HFF-Myc (cell line): ENCODE results near the gene UTP11.

Experiments
- DNase-seq: peaks from one replicate; pipeline ENCODE4 v3.0.0-alpha.2; 2011; ENCODE audit warnings: low read depth; ENCODE audit errors: extremely low read depth
- H3K4me3 ChIP-seq: replicated peaks from 2 replicates; pipeline ENCODE4 v1.5.1; 2011; ENCODE audit warnings: low read depth, mild to moderate bottlenecking, control low read depth, low read length
- TF ChIP-seq, protein P1 (sequence below): IDR thresholded peaks from 2 replicates; pipeline ENCODE4 v1.5.1; 2012; ENCODE audit warnings: mild to moderate bottlenecking, low read depth, low read length, control low read depth; ENCODE audit errors: missing control alignments

The UTP11 gene

DNA sequence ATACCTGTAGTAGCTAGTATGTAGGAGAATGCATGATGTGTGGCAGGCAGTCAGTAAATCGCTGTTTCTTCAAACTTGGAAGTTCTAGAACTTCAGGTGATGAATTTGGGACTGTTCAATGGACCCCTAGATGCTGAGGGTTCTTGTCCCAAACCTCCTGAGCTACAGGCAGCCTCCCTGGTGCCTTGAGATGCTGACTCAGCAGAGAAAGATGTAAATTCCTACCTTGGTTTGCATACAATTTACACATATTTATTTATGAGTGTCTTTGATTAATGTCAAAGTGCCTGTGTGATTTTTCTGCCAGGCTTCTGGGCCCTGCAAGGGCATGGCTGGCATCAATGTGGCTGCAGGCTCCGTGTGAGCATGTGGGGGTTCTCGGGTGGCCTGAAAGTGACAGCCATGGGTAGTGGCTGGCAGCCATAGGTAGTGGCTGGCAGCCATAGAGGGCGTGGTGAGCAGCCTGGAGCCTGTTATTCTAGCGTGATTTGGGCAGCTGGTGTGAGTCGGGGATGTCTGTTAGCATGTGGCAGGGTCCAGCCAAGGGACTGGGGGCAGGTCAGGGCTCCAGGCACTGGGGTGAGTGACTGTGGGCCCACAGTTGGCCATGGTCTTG lies 47.2 kb downstream of the UTP11 start:
- no peak overlapping the region for H3K4me3 ChIP-seq
- TF ChIP-seq, protein P1, sequence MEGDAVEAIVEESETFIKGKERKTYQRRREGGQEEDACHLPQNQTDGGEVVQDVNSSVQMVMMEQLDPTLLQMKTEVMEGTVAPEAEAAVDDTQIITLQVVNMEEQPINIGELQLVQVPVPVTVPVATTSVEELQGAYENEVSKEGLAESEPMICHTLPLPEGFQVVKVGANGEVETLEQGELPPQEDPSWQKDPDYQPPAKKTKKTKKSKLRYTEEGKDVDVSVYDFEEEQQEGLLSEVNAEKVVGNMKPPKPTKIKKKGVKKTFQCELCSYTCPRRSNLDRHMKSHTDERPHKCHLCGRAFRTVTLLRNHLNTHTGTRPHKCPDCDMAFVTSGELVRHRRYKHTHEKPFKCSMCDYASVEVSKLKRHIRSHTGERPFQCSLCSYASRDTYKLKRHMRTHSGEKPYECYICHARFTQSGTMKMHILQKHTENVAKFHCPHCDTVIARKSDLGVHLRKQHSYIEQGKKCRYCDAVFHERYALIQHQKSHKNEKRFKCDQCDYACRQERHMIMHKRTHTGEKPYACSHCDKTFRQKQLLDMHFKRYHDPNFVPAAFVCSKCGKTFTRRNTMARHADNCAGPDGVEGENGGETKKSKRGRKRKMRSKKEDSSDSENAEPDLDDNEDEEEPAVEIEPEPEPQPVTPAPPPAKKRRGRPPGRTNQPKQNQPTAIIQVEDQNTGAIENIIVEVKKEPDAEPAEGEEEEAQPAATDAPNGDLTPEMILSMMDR, result no peak
- DNase-seq, result no peak

- TF ChIP-seq, protein P1, result no peak
- no peak overlapping the region for H3K4me3 ChIP-seq
- no peak for DNase-seq
Measured at GRCh38 chr1:38060498-38060897, 48.0 kb downstream of the UTP11 start.

GRCh38 chr1:38061290-38061689 lies 48.8 kb downstream of the UTP11 start:
- TF ChIP-seq, protein P1, result no peak
- no peak overlapping the region for H3K4me3 ChIP-seq
- DNase-seq, result no peak

DNA sequence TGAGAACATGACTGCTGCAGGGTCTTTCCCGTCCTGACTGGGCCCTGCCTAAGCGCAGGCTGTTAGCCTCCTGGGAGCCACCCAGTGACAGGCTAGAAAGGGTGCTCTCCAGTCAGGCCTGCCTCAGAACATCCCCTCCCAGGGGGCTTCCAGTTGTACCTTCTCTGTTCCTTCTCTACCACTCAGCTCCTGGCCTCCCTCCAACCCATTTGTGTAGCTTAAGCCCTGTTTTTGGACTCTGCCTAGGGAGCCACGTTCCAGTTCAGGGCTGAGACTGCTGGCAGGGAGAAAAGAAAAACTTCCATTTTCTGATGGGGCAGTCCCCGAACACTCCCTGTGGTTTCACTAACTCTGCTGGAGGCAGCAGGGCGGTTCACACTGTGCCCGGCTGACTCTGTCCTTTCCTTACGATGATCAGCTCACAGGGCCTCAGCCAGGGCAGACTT lies 49.4 kb downstream of the UTP11 start:
- no peak overlapping the region for H3K4me3 ChIP-seq
- DNase-seq, result no peak
- TF ChIP-seq, protein P1, result no peak

DNA sequence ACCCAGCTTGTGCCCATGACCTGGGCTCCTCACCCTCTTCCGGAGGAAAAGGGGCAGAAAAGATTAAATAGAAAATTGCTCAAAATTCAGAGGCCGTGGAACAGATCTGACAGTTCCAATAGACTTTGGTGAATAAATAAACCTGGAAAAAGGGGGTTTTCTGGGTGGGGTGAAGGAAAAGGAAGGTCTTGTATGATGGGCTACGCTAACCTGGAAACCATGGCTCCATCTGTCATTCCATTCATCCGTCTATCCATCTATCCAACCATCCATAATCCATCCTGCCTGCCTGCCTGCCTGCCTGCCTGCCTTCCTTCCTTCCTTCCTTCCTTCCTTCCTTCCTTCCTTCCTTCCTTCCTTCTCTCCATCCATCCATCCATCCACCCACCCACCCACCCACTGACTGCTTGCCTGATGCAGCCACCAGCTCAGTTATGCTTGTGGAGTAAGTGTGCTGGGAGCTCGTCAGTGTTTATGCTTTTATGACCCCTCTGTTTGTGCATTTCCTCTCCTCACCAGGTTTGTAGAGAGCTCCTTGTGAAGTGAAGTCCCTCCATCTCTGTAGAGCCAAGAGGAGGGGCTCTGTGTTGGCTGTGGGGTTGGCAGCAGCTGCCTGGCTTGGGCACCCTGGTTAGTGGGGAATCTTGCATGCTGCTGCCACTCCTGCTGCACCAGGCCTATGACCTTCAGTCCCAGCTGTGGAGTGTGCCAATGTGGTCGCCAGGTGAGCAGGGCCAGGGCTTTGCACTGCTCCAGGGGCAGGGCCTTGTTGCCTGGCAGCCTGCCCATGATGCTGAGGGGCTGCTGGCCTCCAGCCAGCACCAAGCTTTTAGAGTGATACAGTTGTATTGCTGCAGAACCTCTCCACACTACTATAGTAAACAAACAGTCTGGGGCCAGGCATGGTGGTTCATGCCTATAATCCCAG lies 50.1 kb downstream of the UTP11 start:
- TF ChIP-seq, protein P1, result no peak
- H3K4me3 ChIP-seq, result no peak overlapping the region
- no peak for DNase-seq

DNA sequence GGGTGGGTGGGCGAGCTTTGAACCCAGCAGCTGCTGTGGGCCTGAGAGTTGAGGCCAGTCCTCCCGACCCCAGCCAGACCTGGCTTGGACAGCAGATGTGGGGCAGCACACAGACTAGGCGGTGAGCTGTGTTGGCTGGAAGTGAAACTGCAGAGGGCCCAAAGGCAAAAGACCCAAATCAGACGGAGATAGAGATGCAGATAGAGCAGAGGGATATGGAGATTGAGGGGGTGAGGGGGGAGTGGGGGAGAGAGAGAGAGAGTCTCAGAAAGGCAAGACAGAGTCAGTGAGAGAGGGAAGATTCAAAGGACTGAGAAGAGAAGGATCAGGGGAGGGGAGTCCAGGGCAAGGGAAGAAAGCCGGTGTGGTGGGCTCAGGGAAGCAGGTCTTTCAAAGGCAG lies 51.1 kb downstream of the UTP11 start:
- TF ChIP-seq, protein P1, result no peak
- H3K4me3 ChIP-seq, result no peak overlapping the region
- DNase-seq, result no peak
